ENCODE measurements around the gene STEAP2.

The STEAP2 gene

DNA sequence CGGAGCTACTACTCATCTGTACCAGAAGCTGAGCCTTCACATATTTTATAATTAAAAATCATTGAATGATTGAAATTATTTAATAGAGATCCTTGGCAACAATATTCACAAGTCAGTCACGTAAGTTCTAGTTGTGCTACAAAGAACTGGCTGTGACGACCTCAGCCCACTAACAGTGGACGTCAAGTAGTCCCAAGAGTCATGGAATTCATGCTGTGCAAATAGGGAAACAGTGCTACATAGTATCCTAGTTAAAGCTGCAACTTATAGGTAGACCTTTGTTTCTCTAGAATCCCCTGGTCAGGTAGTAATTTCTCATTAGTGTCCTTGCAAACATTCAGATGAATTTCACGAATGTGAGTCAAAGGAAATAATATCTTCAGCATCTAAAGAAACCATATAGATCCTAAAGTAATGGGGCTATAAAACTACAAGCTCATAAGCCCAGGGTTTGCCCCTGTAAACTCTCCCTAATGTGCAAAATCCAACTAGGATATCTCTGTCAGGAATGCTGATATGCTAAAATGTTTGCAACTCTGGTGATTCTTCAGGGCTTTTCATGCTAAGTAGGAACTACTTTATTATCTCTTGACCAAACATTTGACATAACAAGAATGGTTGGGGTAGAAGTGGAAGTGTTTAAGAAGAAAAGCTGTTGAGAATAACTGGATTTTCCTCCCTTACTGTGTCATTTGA lies 64.6 kb downstream of the STEAP2 start:
- DNase-seq, result no peak
